SIG-M5 (cell line): ENCODE measurements around the gene PNMA8A.

Experiments
- DNase-seq: peaks from one replicate; lab custom pipeline; 2025; lab: John Stamatoyannopoulos, UW

Gene PNMA8A

DNA sequence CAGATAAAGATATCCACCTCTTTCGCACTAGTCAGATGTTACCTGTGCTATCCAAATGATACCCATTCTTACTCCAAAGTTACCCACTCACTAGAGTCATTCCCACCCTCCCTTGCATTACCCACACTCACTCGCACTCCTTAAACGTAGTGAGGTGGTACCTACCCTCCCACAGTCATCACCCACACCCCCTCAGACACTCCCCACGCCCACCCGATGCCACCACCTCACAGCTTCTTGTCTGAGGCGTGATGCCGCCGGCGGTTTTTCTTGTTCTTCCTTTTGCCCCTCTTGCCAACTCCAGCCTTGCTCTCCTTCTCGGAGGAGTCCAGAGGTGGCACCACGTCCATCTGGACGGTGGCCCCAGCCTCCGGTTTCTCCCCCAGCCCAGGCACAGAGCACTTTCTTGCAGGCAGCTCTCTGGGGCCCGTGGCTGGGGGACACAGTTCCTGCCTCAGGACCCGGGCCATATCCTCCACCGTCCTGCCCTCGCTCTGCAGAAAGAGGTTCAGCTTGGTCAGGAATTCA, 43.8 kb downstream of the PNMA8A start:
- DNase-seq, result no peak

DNA sequence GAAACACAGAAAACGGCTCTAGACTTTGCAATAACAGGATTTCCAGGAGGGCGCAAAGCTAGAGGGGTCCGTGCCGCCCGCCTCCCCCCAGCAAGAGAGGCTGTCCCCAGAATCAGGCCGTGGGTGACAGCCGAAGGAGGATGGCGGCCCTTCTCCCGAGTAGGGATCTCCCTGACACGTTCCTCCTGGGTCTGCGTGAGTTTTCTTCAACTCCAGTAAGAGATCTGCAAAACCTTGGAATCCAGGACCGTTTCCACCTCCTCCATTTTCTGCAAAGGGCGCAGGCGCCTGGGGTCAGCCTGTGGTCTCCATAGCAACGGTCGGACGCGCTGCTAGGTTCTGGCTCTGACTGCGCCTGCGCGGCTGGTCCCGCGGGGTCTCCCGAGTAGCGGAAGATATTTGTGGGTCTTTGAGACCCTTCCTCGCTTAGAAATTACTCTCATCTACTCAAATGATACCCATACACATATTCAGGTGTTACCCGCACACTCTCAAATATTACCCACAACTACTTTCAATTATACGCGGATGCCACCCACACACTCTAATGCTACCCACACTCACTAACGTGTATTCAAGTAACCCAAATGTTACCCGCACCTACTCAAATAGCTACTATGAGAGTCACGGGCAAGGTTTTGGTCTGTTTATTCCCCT, 44.7 kb downstream of the PNMA8A start:
- no peak for DNase-seq

DNA sequence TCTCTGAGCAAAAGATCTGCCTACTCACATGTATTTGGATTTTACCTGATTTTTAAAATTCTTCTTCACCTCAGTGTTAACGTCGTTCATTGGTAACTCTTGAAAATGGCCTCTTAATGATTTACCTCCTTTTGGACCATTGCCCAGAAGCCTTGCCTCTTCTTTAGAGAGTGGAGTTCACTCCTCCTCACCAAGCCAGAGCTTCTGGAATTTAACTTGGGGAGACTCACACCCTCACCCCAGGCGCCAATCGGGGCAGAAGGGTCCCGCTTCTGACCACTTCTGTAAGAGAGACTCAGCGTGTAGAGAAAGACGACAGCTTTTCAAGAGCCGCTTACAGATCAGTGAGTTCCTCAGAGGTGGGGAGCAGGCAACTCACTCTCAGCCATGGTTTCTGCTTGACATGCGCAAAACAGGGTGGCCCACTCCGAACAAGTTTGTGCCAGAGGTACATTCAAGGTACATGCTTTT, 45.3 kb downstream of the PNMA8A start:
- no peak for DNase-seq

DNA sequence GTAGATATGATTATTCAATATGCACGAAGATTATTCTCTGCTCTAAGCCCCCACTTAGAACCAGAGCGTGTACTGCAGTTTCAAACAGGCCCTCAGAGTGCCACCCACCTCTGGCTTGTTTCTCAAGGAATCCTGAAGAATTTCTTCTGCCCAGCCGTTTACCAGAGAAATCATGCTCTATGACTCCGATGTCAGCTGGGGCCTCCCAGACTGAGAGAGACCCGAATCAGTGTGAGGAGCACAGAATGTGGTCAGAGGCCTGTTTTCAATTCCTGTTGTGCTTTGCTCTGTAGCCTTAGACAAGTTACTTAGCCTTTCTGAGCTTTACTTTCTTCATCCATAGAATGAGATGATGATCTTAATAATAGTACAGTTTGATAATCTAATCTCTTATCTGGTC, 48.2 kb downstream of the PNMA8A start:
- no peak for DNase-seq

DNA sequence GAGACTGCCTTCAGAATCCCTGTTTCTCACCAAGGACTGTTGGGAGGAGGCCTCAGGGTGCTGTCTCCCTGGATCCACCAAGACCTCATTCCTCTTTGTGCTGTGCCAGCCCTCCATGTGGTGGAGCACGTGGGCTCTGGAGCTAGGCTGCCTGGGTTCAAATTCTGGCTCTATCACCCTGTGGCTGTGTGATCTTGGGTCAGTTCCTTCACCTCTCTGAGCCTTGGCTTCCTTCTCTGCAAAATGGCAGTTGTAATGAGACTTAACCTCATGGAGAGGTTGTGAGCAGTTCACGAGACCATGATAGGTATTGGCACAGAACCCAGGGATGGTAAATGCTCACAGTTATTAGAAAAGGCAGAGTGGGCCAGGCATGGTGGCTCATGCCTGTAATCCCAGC, 49.0 kb downstream of the PNMA8A start:
- DNase-seq, result no peak

DNA sequence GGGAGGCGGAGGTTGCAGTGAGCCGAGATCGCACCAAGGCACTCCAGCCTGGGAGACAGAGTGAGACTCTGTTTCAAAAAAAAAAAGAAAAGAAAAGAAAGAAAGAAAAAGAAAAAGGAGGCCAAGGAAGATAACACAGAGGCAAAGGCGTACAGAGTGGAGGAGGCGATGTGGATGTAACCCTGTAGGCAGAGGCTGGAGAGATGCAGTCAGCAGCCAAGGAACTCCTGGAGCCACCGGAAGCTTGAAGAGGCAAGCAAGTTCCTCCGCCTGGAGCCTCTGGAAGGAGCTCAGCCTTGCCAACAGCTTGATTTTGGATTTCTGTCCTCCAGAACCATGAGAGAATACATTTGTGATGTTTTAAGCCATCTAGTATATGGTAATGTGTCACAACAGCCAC, 51.3 kb downstream of the PNMA8A start:
- no peak for DNase-seq
